ENCODE data around the gene ASPDH.
A peak's percentile ranks its signal among the peaks of the same experiment; 100 is the strongest.
"Not testable (repeated sequence)": the region's sequence is repeated elsewhere in the genome, so short reads cannot be mapped to it uniquely, and the experiment has no call there.

Gene ASPDH

GRCh38 chr19:50547385-50548190, 33.9 kb upstream of the ASPDH start:
- DNase-seq, result peak in 1 of 2 donors; percentile 42

GRCh38 chr19:50546527-50547221, 33.0 kb upstream of the ASPDH start:
- DNase-seq, result no peak

GRCh38 chr19:50542943-50543342, 29.2 kb upstream of the ASPDH start:
- no peak for DNase-seq

GRCh38 chr19:50537769-50538230, 24.1 kb upstream of the ASPDH start:
- DNase-seq, result peak; percentile 68 to 88

- DNase-seq, result no peak
Measured at GRCh38 chr19:50537306-50537685, 23.6 kb upstream of the ASPDH start.

GRCh38 chr19:50536662-50537305, 23.1 kb upstream of the ASPDH start:
- DNase-seq, result no peak

- no peak for DNase-seq
Measured at GRCh38 chr19:50535672-50536187, 22.0 kb upstream of the ASPDH start.

GRCh38 chr19:50534478-50534877, 20.8 kb upstream of the ASPDH start:
- no peak for DNase-seq

GRCh38 chr19:50532952-50533351, 19.2 kb upstream of the ASPDH start:
- DNase-seq, result no peak

GRCh38 chr19:50531171-50531612, 17.5 kb upstream of the ASPDH start:
- no peak for DNase-seq

GRCh38 chr19:50528052-50528451, 14.3 kb upstream of the ASPDH start:
- not testable (repeated sequence) for DNase-seq

GRCh38 chr19:50522881-50523280, 9.2 kb upstream of the ASPDH start:
- DNase-seq, result no peak

- no peak for DNase-seq
Measured at GRCh38 chr19:50520822-50521465, 7.2 kb upstream of the ASPDH start.

GRCh38 chr19:50519006-50519575, 5.4 kb upstream of the ASPDH start:
- DNase-seq, result no peak

GRCh38 chr19:50518091-50519005, 4.6 kb upstream of the ASPDH start:
- no peak for DNase-seq

- no peak for DNase-seq
Measured at GRCh38 chr19:50517704-50518075, 4.0 kb upstream of the ASPDH start.

GRCh38 chr19:50516964-50517703, 3.4 kb upstream of the ASPDH start:
- DNase-seq, result no peak

- DNase-seq, result no peak
Measured at GRCh38 chr19:50516456-50516855, 2.7 kb upstream of the ASPDH start.

- no peak for DNase-seq
Measured at GRCh38 chr19:50515168-50515561, 1.5 kb upstream of the ASPDH start.

GRCh38 chr19:50514346-50515167, 844 bp upstream of the ASPDH start:
- DNase-seq, result peak; percentile 70 to 78
